K562 (cell line): ENCODE measurements around the gene TRAK1. TPM values are rescaled to one million over a fixed set of nuclear protein-coding genes. Genes with fewer than 3 reads are reported as not detected.

ENCODE experiments used
- CSDE1 ChIP-seq, 2 experiments: fragments of 450-650 bp; IDR thresholded peaks; 2 replicates each; pipeline ENCODE4 v1.6.1; 2016; ENCODE audit warnings: mild to moderate bottlenecking in 1 of 2
- CXXC5 ChIP-seq: fragments of 250-450 bp; sonication (Bioruptor Pico); IDR thresholded peaks from 2 replicates; pipeline ENCODE4 v1.8.0; 2022; ENCODE audit warnings: inconsistent platforms, mild to moderate bottlenecking, moderate library complexity
- FUS ChIP-seq: fragments of 200-400 bp; formaldehyde crosslinking; optimal IDR thresholded peaks from 2 replicates; pipeline ENCODE3; 2017; ENCODE audit warnings: low read depth, low read length
- GATA2 ChIP-seq: sonication (generic); formaldehyde crosslinking; IDR thresholded peaks from 2 replicates; pipeline ENCODE4 v1.4.0; 2020; ENCODE audit warnings: mild to moderate bottlenecking, missing genetic modification reagents
- HNRNPLL ChIP-seq: fragments of 200-400 bp; formaldehyde crosslinking; IDR thresholded peaks from 2 replicates; pipeline ENCODE4 v1.6.1; 2017; ENCODE audit warnings: low read length, low read depth, mild to moderate bottlenecking; ENCODE audit not compliant: poor library complexity, severe bottlenecking
- KLF13 ChIP-seq: fragments of 450-650 bp; IDR thresholded peaks from 2 replicates; pipeline ENCODE4 v1.6.1; 2016; ENCODE audit warnings: missing genetic modification characterization, low read depth, mild to moderate bottlenecking, missing compliant biosample characterization, moderate library complexity, borderline replicate concordance
- SMAD4 ChIP-seq: fragments of 250-450 bp; sonication (Bioruptor Pico); conservative IDR thresholded peaks from 2 replicates; pipeline ENCODE4 v1.8.0; 2021; ENCODE audit warnings: inconsistent platforms, mild to moderate bottlenecking, moderate library complexity
- STAT5A ChIP-seq: IDR thresholded peaks from 2 replicates; pipeline ENCODE4 v1.6.1; 2012; ENCODE audit warnings: low read length, inconsistent platforms, borderline replicate concordance
- TEAD2 ChIP-seq: fragments of 450-650 bp; IDR thresholded peaks from 2 replicates; pipeline ENCODE4 v1.6.1; 2016; ENCODE audit warnings: missing genetic modification characterization, control low read depth, missing compliant biosample characterization
- TSC22D4 ChIP-seq: fragments of 450-650 bp; IDR thresholded peaks from 2 replicates; pipeline ENCODE4 v1.6.1; 2016; ENCODE audit warnings: missing genetic modification characterization, missing biosample characterization, control low read depth
- ZC3H11A ChIP-seq: IDR thresholded peaks from 2 replicates; pipeline ENCODE4 v1.6.1; 2012; ENCODE audit warnings: low read depth, low read length, improper control_type of control experiment
- polyA plus RNA-seq, 8 experiments: library from polyadenylated mRNA; depleted of rRNA in 4 of 8; stranded (reverse) in 5 of 8; unstranded in 3 of 8; fragments of >200 nt; fragmentation: Nextera tagmentation in 2 of 8; fragmentation: Illumina TruSeq in 1 of 8; extraction: Ambion mirVana in 2 of 8; extraction: Trizol in 1 of 8; gene quantifications; 2 replicates each; pipeline versions ENCODE4 v1.2.1 to v1.2.3, GENCODE V29; 2011 to 2014; ENCODE audit warnings: inconsistent platforms in 1 of 8, missing spikeins in 1 of 8
- total RNA-seq, 7 experiments: library from RNA; depleted of rRNA in 6 of 7; stranded (reverse); fragments of >200 nt in 6 of 7; fragmentation: Illumina TruSeq in 2 of 7; extraction: Trizol in 2 of 7; gene quantifications; 2 replicates each; pipeline versions ENCODE4 v1.2.1 to v1.2.3, GENCODE V29; 2011 to 2021; ENCODE audit warnings: low replicate concordance in 1 of 7
- TF ChIP-seq, protein P1 (sequence below): fragments of 250-450 bp; sonication (Bioruptor Pico); IDR thresholded peaks from 2 replicates; pipeline ENCODE4 v1.4.0; 2020; ENCODE audit warnings: mild to moderate bottlenecking, moderate library complexity
- TF ChIP-seq, protein P2 (sequence below): sonication (generic); formaldehyde crosslinking; IDR thresholded peaks from 2 replicates; pipeline ENCODE4 v1.8.0; 2022; ENCODE audit warnings: missing genetic modification reagents, mild to moderate bottlenecking, borderline replicate concordance
- TF ChIP-seq, protein P3 (sequence below): sonication (generic); formaldehyde crosslinking; IDR thresholded peaks from 2 replicates; pipeline ENCODE4 v1.8.0; 2022; ENCODE audit warnings: mild to moderate bottlenecking, missing genetic modification reagents

The TRAK1 gene
- total and polyA plus RNA-seq, 9 of the 15 experiments (the other 6 are each of a cell fraction or from before 2014, with no cell fraction given): 5.3 to 28.5 (median 17.5) TPM

DNA sequence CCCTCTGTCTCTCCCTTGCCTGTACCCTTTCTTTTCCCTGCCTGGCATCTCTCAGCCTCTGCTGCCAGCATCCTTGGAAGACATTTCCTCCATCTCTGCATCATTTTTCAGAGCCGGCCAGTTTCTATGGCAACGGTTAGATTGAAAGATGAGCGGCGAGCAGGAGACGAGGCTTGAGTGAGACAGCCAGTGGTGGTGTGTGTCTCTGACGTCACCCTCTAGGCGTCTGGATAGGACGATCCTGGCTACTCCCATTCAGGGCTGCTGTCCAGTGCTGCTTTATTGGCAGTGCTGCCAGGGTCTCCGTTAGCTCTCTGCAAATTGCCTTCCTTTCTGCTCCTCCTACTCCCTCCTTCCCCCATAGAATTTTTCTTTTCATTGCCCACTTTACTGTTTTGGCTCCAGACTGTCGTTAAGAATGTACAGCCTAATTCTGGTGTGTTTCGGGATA, 57.9 kb downstream of the TRAK1 start (continued):
- TF ChIP-seq KLF13: no peak
- 0 out of 2 replicates have a peak, but pooled peaks have one; percentile 9 for TF ChIP-seq GATA2 (CRISPR knock-in tag)
- TF ChIP-seq CXXC5 (CRISPR knock-in tag): peak; percentile 40; the same call in 1 of the 2 replicates
- no peak for TF ChIP-seq TSC22D4 (tag)
- no peak for TF ChIP-seq TEAD2
- no peak for TF ChIP-seq STAT5A
- TF ChIP-seq, protein P1, sequence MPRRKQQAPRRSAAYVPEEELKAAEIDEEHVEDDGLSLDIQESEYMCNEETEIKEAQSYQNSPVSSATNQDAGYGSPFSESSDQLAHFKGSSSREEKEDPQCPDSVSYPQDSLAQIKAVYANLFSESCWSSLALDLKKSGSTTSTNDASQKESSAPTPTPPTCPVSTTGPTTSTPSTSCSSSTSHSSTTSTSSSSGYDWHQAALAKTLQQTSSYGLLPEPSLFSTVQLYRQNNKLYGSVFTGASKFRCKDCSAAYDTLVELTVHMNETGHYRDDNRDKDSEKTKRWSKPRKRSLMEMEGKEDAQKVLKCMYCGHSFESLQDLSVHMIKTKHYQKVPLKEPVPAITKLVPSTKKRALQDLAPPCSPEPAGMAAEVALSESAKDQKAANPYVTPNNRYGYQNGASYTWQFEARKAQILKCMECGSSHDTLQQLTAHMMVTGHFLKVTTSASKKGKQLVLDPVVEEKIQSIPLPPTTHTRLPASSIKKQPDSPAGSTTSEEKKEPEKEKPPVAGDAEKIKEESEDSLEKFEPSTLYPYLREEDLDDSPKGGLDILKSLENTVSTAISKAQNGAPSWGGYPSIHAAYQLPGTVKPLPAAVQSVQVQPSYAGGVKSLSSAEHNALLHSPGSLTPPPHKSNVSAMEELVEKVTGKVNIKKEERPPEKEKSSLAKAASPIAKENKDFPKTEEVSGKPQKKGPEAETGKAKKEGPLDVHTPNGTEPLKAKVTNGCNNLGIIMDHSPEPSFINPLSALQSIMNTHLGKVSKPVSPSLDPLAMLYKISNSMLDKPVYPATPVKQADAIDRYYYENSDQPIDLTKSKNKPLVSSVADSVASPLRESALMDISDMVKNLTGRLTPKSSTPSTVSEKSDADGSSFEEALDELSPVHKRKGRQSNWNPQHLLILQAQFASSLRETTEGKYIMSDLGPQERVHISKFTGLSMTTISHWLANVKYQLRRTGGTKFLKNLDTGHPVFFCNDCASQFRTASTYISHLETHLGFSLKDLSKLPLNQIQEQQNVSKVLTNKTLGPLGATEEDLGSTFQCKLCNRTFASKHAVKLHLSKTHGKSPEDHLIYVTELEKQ (CRISPR knock-in tag): no peak
- TF ChIP-seq, protein P2, sequence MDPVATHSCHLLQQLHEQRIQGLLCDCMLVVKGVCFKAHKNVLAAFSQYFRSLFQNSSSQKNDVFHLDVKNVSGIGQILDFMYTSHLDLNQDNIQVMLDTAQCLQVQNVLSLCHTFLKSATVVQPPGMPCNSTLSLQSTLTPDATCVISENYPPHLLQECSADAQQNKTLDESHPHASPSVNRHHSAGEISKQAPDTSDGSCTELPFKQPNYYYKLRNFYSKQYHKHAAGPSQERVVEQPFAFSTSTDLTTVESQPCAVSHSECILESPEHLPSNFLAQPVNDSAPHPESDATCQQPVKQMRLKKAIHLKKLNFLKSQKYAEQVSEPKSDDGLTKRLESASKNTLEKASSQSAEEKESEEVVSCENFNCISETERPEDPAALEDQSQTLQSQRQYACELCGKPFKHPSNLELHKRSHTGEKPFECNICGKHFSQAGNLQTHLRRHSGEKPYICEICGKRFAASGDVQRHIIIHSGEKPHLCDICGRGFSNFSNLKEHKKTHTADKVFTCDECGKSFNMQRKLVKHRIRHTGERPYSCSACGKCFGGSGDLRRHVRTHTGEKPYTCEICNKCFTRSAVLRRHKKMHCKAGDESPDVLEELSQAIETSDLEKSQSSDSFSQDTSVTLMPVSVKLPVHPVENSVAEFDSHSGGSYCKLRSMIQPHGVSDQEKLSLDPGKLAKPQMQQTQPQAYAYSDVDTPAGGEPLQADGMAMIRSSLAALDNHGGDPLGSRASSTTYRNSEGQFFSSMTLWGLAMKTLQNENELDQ (CRISPR knock-in tag): no peak
- no peak for TF ChIP-seq HNRNPLL
- 0 out of 2 replicates have a peak, but pooled peaks have one; percentile 21 for TF ChIP-seq SMAD4 (CRISPR knock-in tag)
- TF ChIP-seq, protein P3, sequence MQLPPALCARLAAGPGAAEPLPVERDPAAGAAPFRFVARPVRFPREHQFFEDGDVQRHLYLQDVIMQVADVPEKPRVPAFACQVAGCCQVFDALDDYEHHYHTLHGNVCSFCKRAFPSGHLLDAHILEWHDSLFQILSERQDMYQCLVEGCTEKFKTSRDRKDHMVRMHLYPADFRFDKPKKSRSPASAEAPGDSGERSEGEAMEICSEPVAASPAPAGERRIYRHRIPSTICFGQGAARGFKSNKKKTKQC: 0 out of 2 replicates have a peak, but pooled peaks have one; percentile 68
- no peak for TF ChIP-seq FUS
- TF ChIP-seq CSDE1 (IDR thresholded peaks at IDR 0.05): peak in 1 of 2 experiments; percentile 78; a peak in 2 of 4 replicates
- no peak for TF ChIP-seq ZC3H11A
